H1 (cell line): ENCODE data around the gene RNPS1. TPM values are rescaled to one million over a fixed set of nuclear protein-coding genes. Genes with fewer than 3 reads are reported as not detected.

Source experiments
- EP300 ChIP-seq, 2 experiments: IDR thresholded peaks; 1 replicate in 1 of 2; 2 replicates in 1 of 2; pipeline ENCODE4 v1.6.1; 2011 to 2012; ENCODE audit warnings: low read depth in 2 of 2, low read length in 2 of 2, mild to moderate bottlenecking in 2 of 2, borderline replicate concordance in 1 of 2, inconsistent platforms in 1 of 2, moderate library complexity in 1 of 2
- TBP ChIP-seq: IDR thresholded peaks from 2 replicates; pipeline ENCODE4 v1.6.1; 2011; ENCODE audit warnings: low read depth, low read length, improper control_type of control experiment
- ZNF274 ChIP-seq: IDR thresholded peaks from 2 replicates; pipeline ENCODE4 v1.7.0; 2012; ENCODE audit warnings: low read length, borderline replicate concordance; ENCODE audit errors: extremely low read depth
- polyA plus RNA-seq, 7 experiments: library from polyadenylated mRNA; depleted of rRNA in 3 of 7; stranded (reverse) in 5 of 7; unstranded in 2 of 7; fragments of >200 nt in 5 of 7; fragments of 200-250 nt in 2 of 7; gene quantifications; 1 replicate in 5 of 7; 2 replicates in 1 of 7; 4 replicates in 1 of 7; pipeline versions ENCODE4 v1.2.1 to v1.2.3, GENCODE V29; 2011 to 2013; ENCODE audit warnings: missing spikeins in 2 of 7, mixed read lengths in 2 of 7
- total RNA-seq: library from RNA; stranded (reverse); fragmentation: NEBNext Ultra II Directional; extraction: Animal tissue kit (Norgen Biotek cat#: 25700); gene quantifications from 2 replicates; pipeline ENCODE4 v1.2.1, GENCODE V29; 2021

Gene RNPS1
- total and polyA plus RNA-seq, 2 of the 8 experiments (the other 6 are each of a cell fraction or from before 2014, with no cell fraction given), result 330 to 350 TPM

- TF ChIP-seq EP300 (IDR thresholded peaks at IDR 0.05; ENCODE audit: borderline replicate concordance in 1 of 2, low read depth in 2 of 2, low read length in 2 of 2) (no peak), TBP (no peak), ZNF274 (no peak)
Observed at GRCh38 chr16:2233872-2234812, 33.8 kb downstream of the RNPS1 start (continued).
